Peyer's patch (tissue), 4 donors: ENCODE data around the gene DYRK1A. TPM values are rescaled to one million over a fixed set of nuclear protein-coding genes. Genes with fewer than 3 reads are reported as not detected.

Source experiments
- DNase-seq, 3 donors: peaks; one replicate each; pipeline ENCODE4 v3.0.0-alpha.2; 2017 to 2019
- H3K27ac ChIP-seq, 4 donors: fragments of 200-600 bp; sonication (generic); one replicate each; pipeline ENCODE4 v1.5.1; 2016 to 2019
- H3K27me3 ChIP-seq, 2 donors: fragments of 200-600 bp; sonication (generic); one replicate each; pipeline ENCODE4 v1.5.1; 2019
- H3K36me3 ChIP-seq, 3 donors: fragments of 200-600 bp; sonication (generic); one replicate each; pipeline ENCODE4 v1.5.1; 2016 to 2019
- H3K4me1 ChIP-seq, 4 donors: fragments of 200-600 bp; sonication (generic); one replicate each; pipeline ENCODE4 v1.5.1; 2016 to 2019
- H3K4me3 ChIP-seq, 4 donors: fragments of 200-600 bp; sonication (generic); 1 replicate in 3 of 4; 2 replicates in 1 of 4; pipeline ENCODE4 v1.5.1; 2016 to 2019; ENCODE audit warnings: mild to moderate bottlenecking in 1 of 4
- H3K9me3 ChIP-seq, 4 donors: fragments of 200-600 bp; sonication (generic); one replicate each; pipeline ENCODE4 v1.5.1; 2016 to 2019; ENCODE audit warnings: mild to moderate bottlenecking in 1 of 4
- POLR2A ChIP-seq, 2 donors: fragments of 450-650 bp; IDR thresholded peaks; one replicate each; pipeline ENCODE4 v1.5.1; 2017; ENCODE audit warnings: antibody characterized with exemption in 2 of 2, mild to moderate bottlenecking in 2 of 2, moderate library complexity in 2 of 2
- total RNA-seq, 4 donors: library from RNA; depleted of rRNA; stranded (reverse); fragments of >200 nt; gene quantifications; one replicate each; pipeline ENCODE4 v1.1.0, GENCODE V29; 2016
- TF ChIP-seq, protein P1 (sequence below), 6 experiments: fragments of 450-650 bp in 4 of 6; fragments of 200-600 bp in 2 of 6; sonication (generic) in 1 of 6; IDR thresholded peaks; one replicate each; pipeline ENCODE4 v1.5.1; 2017 to 2019; ENCODE audit warnings: antibody characterized with exemption in 6 of 6, mild to moderate bottlenecking in 3 of 6, moderate library complexity in 1 of 6

Gene DYRK1A
- total RNA-seq, 4 donors from 2014 or later: 68.8 to 133 (median 81.3) TPM

DNA sequence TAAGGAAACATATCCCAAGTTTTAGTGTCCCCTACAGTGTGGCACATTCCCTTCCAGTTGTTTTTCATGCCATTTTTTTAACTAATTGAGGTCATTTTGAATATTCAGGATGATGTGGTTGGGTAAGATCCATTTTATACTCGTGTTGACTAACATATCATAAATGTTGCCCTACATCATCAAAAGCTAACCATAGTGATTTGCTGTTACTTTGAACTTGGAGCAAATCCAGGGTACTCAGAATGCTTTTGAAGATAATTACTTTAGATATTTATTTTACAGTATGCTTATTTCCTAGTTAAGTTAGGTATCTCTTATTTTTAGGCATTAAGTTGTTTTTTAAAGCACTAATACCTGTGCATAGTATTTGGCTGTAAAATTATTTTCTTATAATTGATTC lies 57.8 kb downstream of the DYRK1A start:
- Histone ChIP-seq H3K9me3 (no peaks in the 10 kb centered on the region), H3K4me3 (no peak overlapping the region), H3K4me1 (peaks cover 0 to 19% (median 0%) of the 10 kb centered on the region in 4 donors), H3K27ac (no peak overlapping the region), H3K36me3 (peaks cover 0 to 3% (median 0%) of the 10 kb centered on the region in 3 donors), H3K27me3 (no peaks in the 10 kb centered on the region)
- TF ChIP-seq POLR2A (IDR thresholded peaks at IDR 0.05): no peak
- TF ChIP-seq, protein P1, sequence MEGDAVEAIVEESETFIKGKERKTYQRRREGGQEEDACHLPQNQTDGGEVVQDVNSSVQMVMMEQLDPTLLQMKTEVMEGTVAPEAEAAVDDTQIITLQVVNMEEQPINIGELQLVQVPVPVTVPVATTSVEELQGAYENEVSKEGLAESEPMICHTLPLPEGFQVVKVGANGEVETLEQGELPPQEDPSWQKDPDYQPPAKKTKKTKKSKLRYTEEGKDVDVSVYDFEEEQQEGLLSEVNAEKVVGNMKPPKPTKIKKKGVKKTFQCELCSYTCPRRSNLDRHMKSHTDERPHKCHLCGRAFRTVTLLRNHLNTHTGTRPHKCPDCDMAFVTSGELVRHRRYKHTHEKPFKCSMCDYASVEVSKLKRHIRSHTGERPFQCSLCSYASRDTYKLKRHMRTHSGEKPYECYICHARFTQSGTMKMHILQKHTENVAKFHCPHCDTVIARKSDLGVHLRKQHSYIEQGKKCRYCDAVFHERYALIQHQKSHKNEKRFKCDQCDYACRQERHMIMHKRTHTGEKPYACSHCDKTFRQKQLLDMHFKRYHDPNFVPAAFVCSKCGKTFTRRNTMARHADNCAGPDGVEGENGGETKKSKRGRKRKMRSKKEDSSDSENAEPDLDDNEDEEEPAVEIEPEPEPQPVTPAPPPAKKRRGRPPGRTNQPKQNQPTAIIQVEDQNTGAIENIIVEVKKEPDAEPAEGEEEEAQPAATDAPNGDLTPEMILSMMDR (IDR thresholded peaks at IDR 0.05): no peak
- DNase-seq: no peak

DNA sequence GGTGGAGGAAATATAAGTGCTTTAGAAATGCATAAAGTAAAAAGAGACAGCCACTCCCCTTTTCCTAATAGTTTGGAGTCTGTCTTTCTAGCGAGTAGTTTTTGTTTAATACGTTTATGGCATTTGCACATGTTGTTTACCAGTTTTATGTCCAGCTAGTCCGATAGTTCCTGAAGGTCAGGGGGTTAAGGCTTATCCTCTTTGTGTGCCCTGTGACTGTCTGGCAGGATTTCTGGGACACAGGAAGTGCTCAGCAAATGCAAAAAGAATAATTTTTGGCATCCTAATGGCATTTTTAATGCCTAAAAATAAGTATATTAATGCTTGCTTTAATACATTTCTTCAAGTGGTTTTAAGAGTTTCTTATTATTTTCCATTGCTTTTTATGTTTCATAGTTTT lies 58.4 kb downstream of the DYRK1A start:
- no peak for DNase-seq
- H3K4me1 ChIP-seq: peaks cover 0 to 14% (median 0%) of the 10 kb centered on the region in 4 donors
- no peaks in the 10 kb centered on the region for H3K9me3 ChIP-seq
- no peaks in the 10 kb centered on the region for H3K27me3 ChIP-seq
- H3K4me3 ChIP-seq: no peak overlapping the region
- H3K27ac ChIP-seq: no peak overlapping the region
- TF ChIP-seq, protein P1 (IDR thresholded peaks at IDR 0.05): no peak
- peaks cover 0 to 3% (median 0%) of the 10 kb centered on the region in 3 donors for H3K36me3 ChIP-seq

DNA sequence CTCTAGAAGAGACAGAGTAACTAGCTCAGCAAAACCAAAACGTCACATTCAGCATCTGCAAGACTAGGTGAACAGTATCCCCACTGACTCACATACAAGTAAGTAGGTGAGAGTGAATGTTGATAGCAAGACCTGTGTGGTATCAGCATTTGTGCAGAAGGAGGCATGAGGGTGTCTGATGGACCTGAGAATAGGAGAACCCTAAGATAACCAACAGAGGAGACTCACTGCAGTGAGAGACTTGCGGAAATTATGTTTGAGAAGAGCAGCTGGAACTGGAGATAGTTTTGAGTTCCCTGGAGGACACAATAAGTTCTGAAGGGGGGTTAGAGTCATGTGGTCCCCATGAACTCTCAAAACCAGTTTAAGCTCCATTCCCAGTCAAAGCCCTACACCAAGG lies 59.1 kb downstream of the DYRK1A start:
- Histone ChIP-seq H3K4me3 (no peak overlapping the region), H3K36me3 (peaks cover 0 to 3% (median 0%) of the 10 kb centered on the region in 3 donors), H3K4me1 (peaks cover 0 to 18% (median 0%) of the 10 kb centered on the region in 4 donors), H3K27me3 (no peaks in the 10 kb centered on the region), H3K27ac (no peak overlapping the region), H3K9me3 (no peaks in the 10 kb centered on the region)
- DNase-seq: no peak
- no peak for TF ChIP-seq POLR2A (IDR thresholded peaks at IDR 0.05)
- TF ChIP-seq, protein P1 (IDR thresholded peaks at IDR 0.05): no peak

DNA sequence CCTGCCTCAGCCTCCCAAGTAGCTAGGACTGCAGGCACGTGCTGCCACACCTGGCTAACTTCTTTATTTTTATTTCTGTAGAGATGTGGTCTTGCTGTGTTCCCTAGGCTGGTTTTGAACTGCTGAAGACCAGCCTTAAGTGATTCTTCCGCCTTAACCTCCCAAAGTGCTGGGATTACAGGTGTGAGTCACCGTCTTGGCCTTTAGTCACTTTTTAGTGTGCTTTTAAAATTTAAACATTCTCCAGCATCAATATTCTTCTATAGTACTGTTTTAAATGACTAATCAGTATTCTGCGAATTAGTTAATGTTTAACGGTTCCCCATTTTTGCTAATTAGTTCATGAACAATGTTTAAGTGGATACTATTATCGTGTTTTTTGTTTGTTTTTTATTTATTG lies 60.6 kb downstream of the DYRK1A start:
- DNase-seq: no peak
- Histone ChIP-seq H3K36me3 (no peaks in the 10 kb centered on the region), H3K9me3 (no peaks in the 10 kb centered on the region), H3K4me1 (peaks cover 0 to 23% (median 0%) of the 10 kb centered on the region in 4 donors), H3K4me3 (no peak overlapping the region), H3K27me3 (no peaks in the 10 kb centered on the region), H3K27ac (no peak overlapping the region)
- TF ChIP-seq, protein P1 (IDR thresholded peaks at IDR 0.05): no peak
- TF ChIP-seq POLR2A (IDR thresholded peaks at IDR 0.05): no peak

DNA sequence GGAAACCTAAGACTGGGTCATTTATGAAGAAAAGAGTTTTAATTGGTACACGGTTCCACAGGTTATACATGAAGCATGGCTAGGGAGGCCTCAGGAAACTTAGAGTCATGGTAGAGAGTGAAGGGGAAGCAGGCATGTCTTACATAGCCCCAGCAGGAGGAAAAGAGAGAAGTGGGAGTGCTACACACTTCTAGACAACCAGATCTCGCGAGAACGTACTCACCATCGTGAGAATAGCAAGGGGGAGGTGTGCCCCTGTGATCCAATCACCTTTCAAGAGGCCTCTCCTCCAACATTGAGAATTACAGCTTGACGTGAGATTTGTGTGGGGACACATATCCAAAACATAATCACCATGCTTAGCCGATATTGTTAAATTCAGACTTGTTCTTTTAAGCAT lies 62.8 kb downstream of the DYRK1A start:
- TF ChIP-seq, protein P1 (IDR thresholded peaks at IDR 0.05): no peak
- TF ChIP-seq POLR2A (IDR thresholded peaks at IDR 0.05): no peak
- no peaks in the 10 kb centered on the region for H3K27me3 ChIP-seq
- no peak overlapping the region for H3K27ac ChIP-seq
- H3K4me3 ChIP-seq: no peak overlapping the region
- DNase-seq: no peak
- no peaks in the 10 kb centered on the region for H3K9me3 ChIP-seq
- no peaks in the 10 kb centered on the region for H3K36me3 ChIP-seq
- peaks cover 0 to 17% (median 0%) of the 10 kb centered on the region in 4 donors for H3K4me1 ChIP-seq
